Mucosa of gallbladder (tissue), 1 donor: Measurements from ENCODE around the gene ERCC3. TPM values are rescaled to one million over a fixed set of nuclear protein-coding genes. Genes with fewer than 3 reads are reported as not detected.

Source experiments
- DNase-seq: peaks from one replicate; pipeline ENCODE4 v3.0.0-alpha.2; 2020; ENCODE audit warnings: low spot score
- total RNA-seq: library from RNA; stranded (reverse); gene quantifications from one replicate; pipeline ENCODE4 v1.2.1, GENCODE V29; 2021
- donor health status: DM: no; HTN: no; CAD: no.

Gene ERCC3
- total RNA-seq = 34.7 TPM

DNA sequence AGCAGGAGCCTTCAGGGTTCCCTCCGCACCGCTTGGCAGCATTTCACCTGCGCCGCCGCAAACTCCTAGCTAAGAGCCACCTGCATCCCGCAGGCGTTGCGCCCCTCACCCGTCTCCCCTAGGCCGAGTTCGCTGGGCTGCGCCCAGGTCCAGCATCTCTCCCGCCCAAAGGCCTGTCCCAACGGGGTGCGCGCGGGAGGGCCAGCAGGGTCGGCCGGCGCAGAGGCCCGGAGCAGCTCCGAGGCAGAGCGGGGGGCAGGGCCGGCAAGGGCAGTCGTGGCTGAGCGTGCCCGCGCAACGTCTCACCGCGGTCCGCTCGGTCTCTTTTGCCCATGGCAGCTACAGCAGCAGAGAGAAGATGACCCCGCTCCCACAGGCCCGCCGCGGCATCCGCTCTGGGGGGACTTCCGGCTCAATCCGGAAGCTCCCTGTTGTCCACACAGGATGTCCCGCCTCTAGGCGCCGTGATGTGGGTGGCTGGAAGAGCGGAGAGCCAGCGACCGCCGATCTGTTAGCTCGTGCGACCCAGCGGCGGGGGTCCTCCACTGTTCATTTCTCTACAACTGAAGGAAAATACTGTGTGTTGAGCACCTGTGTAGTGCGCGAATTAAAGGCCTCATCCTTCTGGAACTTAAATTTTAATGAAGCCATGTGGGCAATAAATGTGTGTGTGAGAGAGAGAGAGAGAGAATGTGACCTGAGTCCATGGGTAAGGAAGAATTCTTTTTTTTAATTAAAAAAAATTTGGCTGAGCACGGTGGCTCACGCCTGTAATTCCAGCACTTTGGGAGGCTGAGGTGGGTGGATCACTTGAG lies at the start of gene ERCC3:
Gene ERCC3 (minus strand): TSS at position 397 of the 815 bp plus-strand sequence. CDS start 63 bp downstream, at position 334.
- peak; percentile 79 for DNase-seq

DNA sequence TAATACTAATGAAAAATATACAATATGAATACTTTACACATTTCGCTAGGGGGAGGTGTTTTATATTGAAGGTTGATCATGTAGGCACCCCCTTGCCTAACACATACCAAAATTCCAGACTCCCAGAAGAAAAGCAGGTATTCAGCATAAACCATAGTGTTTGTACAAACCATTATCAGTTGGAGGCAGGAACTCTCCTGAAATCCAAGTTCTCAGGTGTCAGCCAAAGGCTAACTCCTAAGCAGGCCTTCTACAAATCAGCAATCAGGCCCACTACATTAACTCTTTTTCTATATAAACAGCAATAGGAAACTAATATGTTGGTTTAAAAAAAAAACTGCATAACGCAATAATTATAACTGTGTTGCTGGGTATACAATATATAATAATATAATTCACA lies 49.3 kb upstream of the ERCC3 start:
- no peak for DNase-seq

DNA sequence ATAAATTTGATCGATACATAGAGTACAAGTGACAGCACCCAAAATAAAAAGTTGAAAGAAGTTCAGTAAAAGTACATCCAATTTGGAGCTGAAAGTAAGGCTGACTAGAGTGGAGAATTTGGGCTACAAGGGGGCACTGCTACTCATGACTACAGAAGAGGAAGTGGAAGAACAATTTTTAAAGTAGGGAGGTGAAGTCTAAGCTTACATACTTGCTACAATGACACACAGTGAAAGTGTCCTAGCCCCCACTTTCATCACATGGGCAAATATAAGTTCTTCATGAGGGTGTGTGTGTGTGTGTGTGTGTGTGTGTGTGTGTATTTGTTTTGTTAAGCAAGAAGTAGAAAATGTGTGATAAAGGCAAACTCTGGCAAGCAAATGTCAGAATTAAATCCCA lies 48.2 kb upstream of the ERCC3 start:
- no peak for DNase-seq

DNA sequence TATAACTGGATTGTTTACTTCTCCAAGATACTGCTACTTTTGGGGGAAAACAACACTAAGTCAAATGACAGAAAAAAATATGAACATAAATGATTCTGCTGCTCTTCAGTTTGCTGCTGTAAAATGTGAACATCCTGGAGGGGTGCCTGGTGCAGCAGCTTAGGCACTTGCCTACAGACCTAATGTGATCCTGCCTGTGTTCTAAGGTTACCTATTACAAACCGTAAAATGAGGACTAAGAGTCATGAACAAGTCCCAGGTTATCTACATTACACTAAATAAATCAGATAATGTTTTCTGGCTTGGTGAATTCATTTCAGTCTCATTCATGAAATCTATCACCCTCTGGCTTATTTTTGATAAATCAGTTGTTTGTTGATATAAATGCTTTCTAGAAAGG lies 38.4 kb upstream of the ERCC3 start:
- DNase-seq = no peak

DNA sequence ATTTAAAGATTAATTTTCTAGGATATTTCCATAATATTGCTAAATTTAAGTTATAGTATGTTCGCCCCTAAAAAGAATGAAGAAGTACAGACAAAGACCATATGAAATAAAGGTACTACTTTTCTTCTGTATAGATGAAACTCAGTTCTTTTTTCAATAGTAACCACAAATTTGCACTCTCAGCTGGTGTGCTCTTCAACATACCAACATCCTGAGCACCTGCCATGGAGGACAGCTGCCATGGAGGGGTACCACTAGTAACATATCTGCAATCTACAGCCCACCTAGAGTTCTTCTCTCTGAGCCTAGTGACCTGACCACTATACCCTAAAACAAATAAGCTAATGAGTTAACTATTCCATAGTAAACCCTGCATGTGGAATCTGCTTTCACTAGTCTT lies 36.8 kb upstream of the ERCC3 start:
- no peak for DNase-seq

DNA sequence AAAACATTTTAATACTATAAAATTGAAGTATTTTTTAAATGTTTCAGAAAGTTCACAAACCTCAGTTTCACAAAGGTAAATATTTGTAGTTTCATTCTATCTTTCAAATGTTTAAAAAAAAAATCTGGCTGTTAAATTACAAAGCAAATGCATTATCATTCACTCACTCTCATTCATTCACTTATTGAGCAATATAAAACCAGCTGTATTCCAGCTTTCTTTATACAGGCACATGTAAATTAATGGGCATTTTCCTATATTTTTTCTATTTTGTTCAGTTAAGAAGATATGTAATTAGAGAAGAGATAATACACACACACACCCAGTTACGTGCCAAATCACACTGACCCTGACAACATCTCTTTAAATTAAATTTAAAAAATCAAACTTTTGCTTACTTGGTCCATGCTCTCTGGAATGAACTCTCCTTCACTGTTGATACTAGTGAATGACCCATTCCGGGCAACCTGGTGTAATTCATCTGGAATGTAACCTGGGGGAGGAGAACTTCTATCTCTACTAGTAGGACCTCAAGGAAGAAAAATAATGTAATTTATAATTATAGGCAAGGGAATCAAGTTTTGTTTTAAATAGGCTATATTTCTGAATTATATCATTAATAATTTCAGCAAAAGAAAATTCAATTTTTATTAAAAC lies 32.5 kb upstream of the ERCC3 start:
- DNase-seq = no peak

DNA sequence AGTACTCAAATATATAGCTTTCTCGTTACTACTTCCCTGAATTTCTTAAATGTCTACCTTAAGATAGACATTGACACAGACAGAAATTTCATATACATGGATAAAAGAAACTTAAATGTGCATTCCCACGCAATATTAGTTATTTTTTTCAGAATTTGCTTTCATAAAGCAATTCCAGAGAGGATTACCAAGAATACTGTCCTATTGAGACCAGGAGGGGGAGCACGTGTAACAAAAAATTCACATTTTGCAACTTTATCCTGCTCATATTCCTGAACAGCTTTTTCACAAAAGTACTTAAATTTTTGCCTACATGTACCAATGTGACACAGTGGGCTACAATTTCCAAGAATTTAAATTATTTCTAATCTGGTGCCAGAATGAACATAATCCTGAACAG lies 30.7 kb upstream of the ERCC3 start:
- DNase-seq = no peak

DNA sequence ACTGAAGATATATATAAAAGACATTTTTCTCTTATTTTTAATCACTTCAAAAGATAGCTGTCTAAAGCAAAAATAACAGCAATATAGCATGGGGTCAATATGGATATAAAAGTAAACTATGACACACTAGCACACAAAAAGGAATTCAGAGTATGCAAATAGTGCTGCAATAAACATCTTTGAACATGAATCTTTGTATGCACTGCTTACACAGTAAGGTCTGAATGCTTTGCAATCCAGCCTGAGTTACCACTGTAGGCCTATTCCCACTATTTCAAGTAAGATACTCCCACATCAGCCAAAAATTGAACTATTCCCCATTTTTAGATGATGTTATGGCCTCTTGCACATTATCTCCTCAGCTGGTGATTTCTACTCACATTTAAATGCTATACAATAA lies 27.4 kb upstream of the ERCC3 start:
- no peak for DNase-seq

DNA sequence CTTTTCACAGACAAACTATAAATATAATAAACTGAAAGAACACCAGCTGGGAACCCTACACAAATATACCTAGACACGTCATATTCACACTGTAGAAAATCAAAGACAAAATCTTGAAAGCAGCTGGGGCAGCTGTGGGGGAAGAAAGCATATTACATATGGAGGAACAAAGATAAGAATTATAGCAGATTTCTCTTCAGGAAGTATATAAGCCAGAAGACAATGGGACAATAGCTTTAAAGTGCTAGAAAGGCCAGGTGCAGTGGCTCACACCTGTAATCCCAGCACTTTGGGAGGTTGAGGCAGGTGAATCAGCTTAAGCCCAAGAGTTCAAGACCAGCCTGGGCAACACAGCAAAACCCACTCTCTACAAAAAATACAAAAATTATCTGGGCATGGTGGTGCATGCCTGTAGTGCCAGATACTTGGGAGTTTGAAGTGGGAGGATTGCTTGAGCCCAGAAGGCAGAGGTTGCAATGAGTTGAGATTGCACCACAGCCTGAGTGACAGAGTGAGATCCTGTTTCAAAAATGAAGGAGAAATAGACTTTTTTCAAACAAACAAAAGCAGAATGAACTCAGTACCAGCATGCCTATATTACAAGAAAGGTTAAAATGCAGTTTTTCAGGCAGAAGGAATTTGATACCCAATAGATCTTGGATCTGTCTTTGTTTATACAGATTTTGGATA lies 26.8 kb upstream of the ERCC3 start:
- DNase-seq = no peak

DNA sequence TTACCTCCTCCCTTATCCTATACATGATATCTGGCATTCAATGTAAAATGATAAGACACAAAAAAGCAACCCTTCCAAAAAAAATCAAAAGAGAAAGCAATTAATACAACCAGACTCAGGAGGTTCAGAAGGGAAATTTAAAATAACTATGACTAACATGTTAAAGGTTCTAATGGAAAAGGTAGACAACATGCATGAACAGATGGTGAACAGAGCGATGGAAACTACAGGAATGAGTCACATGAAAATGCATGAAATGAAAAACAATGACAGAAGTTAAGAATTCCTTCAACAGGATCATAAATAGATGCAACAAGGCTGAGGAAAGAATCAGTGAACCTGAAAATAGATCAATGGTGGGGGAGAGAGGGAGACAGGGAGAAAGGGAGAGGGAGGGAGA lies 26.1 kb upstream of the ERCC3 start:
- no peak for DNase-seq

DNA sequence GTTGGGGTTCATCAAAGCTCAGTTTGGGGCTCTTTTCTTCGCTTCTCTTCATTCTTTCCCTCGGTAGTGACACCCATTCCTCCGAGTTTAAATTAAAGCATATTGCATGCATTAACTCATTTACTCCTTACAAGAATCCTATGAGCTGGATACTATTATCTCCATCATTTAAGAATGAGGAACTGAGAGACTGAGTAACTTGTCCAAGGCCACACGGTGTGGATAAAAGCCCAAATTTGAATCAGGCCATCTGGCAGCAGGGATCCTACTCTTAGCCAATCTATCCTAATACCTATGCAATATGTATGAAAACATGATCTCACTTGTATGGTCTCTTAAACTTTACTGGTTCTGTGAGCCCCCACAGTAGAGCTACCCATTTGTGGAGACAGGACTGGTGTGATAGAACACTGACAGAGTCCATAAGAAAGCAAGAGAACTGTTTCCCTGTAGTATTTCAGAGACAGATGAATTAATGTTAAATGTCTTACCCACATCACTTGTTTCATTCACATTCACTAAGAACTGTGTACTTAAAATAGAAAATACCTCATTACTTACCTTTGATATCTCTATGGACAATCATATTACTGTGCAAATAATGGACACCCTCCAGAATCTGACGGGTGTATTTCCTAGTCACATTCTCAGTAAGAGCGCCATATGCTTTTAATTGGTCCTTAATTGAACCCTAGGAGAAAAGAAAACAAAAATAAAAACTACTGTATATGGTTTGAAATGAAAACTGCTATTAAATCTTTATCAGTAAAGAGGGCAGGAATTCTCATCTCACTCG lies 20.4 kb upstream of the ERCC3 start:
- no peak for DNase-seq

DNA sequence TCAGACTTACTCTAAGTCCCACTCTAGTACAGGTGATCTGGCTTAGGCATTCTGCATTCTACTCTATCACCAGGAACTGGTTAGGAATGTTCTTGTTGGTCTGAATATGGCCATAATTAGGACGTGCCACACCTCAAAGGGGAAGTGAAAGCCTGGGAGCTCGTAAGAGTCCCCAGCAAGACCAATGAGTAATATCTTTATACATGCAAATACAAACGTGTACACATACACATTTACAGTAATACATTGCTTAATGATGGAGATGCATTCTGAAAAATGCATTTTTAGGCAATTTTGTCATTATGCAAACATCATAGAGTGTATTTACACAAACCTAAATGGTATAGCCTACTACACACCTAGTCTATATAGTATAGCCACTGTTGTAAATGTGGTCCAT lies 19.5 kb upstream of the ERCC3 start:
- no peak for DNase-seq

DNA sequence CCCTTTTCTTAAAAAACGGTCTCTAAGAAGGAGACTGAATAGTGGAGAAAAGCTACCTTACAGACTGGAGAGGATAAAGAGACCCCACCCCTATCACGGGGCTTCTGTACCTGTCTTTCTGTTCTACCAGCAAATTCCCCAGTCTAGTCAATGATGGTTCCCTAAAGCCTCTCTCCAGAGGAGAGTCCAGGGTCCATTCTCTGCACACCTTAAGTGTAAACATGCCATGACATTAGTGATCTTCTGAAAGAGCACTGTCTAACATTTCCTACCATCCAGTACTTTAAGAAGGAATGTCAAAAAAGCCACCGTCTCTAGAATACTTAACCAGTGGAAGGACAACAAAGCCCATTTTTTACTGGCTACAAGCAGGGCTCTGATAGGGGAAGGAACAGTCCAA lies 17.0 kb upstream of the ERCC3 start:
- DNase-seq = no peak

DNA sequence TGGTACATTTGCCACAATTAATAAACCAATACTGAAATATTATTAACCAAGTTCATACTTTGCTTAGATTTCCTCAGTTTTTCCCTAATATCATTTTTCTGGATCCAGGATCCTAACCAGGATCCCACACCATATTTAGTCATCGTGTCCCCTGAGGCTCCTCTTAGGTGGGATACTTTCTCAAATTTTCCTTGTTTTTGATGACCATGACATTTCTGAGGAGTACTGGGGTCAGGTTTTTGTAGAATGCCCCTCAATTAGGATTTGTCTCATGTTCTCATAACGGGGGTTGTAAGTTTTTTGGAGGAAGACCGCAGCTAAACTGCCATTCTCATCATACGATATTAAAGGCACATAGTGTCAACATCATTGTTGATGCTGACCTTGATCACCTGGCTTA lies 15.5 kb upstream of the ERCC3 start:
- DNase-seq = no peak

DNA sequence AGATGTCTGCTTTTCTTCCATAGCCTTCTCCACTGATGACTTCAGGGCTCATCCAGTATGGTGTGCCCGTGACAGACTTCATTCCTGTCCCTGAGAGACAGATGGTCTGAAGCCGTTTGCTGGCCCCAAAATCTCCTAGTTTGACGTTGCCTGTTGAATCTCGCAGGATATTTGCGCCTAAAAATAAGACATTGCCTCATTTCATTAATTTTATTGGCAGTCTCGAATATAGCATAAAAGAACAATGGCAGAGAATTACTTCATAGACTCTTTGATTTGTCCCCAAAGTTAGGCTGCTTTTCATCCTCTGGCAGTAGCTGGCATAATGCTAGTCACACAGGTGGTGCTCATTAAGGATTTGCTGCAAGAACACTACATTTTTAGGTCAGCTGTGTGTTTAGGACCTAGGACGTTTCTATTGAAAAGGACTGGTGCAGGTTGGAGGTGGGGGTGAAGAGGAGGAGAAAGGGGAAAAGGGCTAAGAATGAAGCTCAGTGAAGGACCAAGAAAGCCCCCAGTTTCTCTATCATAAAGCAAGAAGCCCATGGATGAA lies 14.7 kb upstream of the ERCC3 start:
- DNase-seq = no peak

DNA sequence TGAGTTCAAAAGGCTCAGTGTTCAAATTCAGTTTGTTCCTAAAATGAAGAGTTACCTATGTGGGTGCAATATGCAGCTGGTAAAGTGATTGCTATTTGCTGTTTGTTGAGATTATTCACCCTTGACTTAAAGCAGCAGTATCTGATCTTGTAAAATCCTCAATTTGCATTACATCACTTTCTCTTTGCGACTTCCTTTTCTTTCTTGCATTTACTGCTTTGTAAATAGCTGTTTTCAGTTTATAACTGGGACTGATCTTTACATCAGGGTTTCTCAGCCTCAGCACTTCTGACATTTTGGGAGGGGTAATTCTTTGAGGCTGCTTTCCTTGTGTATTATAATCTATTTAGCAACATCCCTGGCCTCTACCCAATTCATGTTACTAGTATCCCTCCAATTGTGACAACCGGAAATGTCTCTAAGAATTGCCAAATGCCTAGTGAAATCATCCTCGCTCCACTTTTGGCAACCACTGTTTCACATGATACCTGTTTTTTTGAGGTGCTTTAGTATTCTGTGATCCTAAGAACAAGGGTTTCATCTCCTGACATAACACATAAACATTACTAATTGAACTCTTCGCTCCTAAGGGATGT lies 12.1 kb upstream of the ERCC3 start:
- DNase-seq = no peak

DNA sequence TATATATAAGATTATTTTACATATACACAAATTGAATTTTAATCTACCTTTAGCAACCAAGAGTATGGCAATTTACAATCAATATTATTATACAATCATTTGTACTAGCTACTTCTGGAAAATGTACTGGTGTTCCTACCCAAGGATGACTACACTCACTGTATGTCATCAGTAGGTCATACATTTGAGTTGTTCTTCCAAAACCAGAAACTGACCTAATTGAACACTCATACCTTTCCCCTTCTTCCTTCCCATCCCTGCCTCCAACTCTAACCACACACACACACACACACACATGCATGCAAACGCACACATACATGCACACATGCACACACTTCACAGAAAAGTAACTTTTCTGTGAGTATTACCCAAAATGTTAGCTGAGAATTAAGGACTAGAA lies 8.2 kb upstream of the ERCC3 start:
- DNase-seq = no peak

DNA sequence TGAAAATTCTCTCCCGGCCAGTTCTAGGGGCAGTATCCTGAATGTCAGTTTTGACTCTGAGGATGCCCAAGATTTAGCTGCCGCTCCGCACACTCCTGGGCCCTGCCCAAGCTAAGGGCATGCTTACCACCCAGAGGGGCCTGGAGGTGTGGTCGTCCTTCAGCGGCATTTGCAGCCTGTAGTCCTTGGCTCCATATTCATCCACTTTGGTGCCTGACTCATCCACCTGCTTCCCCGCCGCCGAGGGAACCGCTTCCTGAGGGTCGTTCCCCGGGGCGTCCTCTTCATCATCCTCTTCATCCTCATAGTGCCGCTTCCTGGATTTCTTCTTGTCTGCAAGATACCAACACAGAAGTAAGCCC lies 577 bp downstream of the ERCC3 start:
- DNase-seq = no peak

DNA sequence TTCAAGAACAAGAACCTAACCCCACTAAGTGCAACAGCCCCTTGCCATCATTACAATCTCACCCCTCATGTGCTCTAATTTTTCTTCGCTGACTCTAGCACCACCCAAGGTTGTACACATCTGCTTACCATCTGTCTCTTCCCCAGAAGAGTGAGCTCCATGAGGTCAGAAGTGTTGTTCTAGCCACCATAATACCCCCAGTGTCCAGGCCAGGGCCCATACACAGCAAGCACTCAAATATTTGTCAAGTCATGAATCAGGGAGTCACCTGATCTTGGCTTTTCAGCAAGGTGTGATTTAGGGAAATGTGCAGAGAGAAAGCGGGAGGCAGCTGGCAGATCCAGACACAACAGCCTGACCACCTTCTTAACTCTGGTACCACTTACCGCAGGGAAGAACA lies 5.7 kb downstream of the ERCC3 start:
- DNase-seq = no peak

DNA sequence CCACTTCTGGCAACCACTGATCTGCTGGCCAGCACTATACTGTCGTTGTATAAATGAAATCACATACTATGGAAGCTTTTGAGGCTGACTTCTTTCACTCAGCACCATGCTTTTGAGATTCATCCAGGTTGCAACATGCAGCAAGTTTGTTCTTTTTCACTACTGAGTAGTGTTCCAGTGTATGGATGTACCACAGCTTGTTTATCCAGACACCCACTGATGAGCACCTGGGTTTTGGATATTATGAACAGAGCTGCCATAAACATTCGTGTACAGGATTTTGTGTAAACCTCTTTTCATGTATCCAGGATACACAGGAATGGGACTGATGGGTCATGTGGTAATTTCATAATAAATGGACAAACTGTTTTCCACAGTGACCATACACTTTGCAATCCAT lies 10.7 kb downstream of the ERCC3 start:
- no peak for DNase-seq

DNA sequence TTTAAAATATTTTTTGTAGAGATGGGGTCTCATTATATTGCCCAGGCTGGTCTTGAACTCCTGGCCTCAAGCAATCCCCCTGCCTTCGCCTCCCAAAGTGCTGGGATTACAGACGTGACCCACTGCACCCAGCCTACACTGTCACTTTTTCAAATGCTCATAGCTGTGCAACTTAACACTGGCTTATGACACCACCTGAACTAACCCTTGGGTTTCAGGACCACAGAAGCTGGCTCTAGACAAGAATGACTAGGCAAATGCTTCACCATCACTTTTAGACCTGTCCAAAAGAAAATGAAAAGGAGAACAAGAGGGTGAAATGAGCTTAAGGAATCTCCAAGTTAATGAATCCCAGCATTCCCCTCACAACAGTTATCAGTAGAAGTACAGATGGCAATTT lies 13.3 kb downstream of the ERCC3 start:
- DNase-seq = no peak

DNA sequence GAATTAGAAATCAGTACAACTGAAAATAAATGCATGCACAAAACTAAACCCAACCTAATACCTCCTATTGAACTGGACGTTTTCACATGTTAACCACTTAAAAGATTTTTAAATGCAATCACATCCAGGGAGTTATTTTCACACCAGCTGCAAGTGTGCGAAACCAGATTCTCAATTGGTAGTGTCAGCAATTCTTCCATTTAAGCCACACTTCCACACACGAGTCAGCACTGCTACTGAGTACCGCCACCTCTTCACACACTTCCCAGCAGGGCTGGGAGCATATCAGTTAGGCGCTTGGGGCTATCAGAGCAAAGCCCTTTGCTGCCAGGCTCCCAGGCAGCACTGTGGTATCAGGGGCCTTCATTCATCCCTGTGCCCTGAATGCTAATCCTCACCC lies 14.2 kb downstream of the ERCC3 start:
- no peak for DNase-seq
